ENCODE results near the gene PDZD2. TPM values are rescaled to one million over a fixed set of nuclear protein-coding genes. Genes with fewer than 3 reads are reported as not detected.

Gene PDZD2
- total RNA-seq, 1 donor from 2014 or later: 0.38 TPM

- intact Hi-C loops (cut with micrococcal nuclease): no loop called here
- DNase-seq (no peak), ATAC-seq (ENCODE audit: low read depth) (no peak)
- TF ChIP-seq CTCF (IDR thresholded peaks at IDR 0.05): no peak
- no peaks in the 10 kb centered on the region for H3K36me3 Mint-ChIP-seq (ENCODE audit: low read depth)
- H3K27ac Mint-ChIP-seq: no peak overlapping the region
- H3K27me3 Mint-ChIP-seq: no peaks in the 10 kb centered on the region
- no peaks in the 10 kb centered on the region for H3K9me3 Mint-ChIP-seq
- CTCF ChIA-PET: no interaction called here
- POLR2A ChIA-PET: no interaction called here
- H3K4me1 Mint-ChIP-seq: no peaks in the 10 kb centered on the region
- no peak overlapping the region for H3K4me3 Mint-ChIP-seq
Observed at GRCh38 chr5:31794009-31794408, 155.1 kb downstream of the PDZD2 start.

GRCh38 chr5:31798168-31798567 lies 159.2 kb downstream of the PDZD2 start:
- no peaks in the 10 kb centered on the region for H3K36me3 Mint-ChIP-seq (ENCODE audit: low read depth)
- DNase-seq: no peak
- no peaks in the 10 kb centered on the region for H3K9me3 Mint-ChIP-seq
- no peak overlapping the region for H3K27ac Mint-ChIP-seq
- POLR2A ChIA-PET: no interaction called here
- intact Hi-C loops (cut with micrococcal nuclease): no loop called here
- no peaks in the 10 kb centered on the region for H3K4me1 Mint-ChIP-seq
- no peak for ATAC-seq (ENCODE audit: low read depth)
- no peak overlapping the region for H3K4me3 Mint-ChIP-seq
- peaks cover 4% of the 10 kb centered on the region for H3K27me3 Mint-ChIP-seq
- no peak for TF ChIP-seq CTCF (IDR thresholded peaks at IDR 0.05)
- CTCF ChIA-PET: no interaction called here

- ChIA-PET CTCF (no interaction called here), POLR2A (no interaction called here)
- TF ChIP-seq CTCF (IDR thresholded peaks at IDR 0.05): no peak
- peaks cover 7% of the 10 kb centered on the region for H3K27me3 Mint-ChIP-seq
- H3K36me3 Mint-ChIP-seq (ENCODE audit: low read depth): no peaks in the 10 kb centered on the region
- ATAC-seq (ENCODE audit: low read depth) (no peak), DNase-seq (no peak)
- H3K4me3 Mint-ChIP-seq: no peak overlapping the region
- no peaks in the 10 kb centered on the region for H3K4me1 Mint-ChIP-seq
- H3K9me3 Mint-ChIP-seq: no peaks in the 10 kb centered on the region
- intact Hi-C loops (cut with micrococcal nuclease): no loop called here
- H3K27ac Mint-ChIP-seq: no peak overlapping the region
Observed at GRCh38 chr5:31800351-31800750, 161.4 kb downstream of the PDZD2 start.

GRCh38 chr5:31805785-31806400 lies 167.0 kb downstream of the PDZD2 start:
- H3K4me3 Mint-ChIP-seq: no peak overlapping the region
- no peak overlapping the region for H3K27ac Mint-ChIP-seq
- H3K9me3 Mint-ChIP-seq: no peaks in the 10 kb centered on the region
- POLR2A ChIA-PET: no interaction called here
- H3K27me3 Mint-ChIP-seq: peaks cover 8% of the 10 kb centered on the region
- TF ChIP-seq CTCF (IDR thresholded peaks at IDR 0.05): no peak
- ATAC-seq (ENCODE audit: low read depth): no peak
- no peaks in the 10 kb centered on the region for H3K36me3 Mint-ChIP-seq (ENCODE audit: low read depth)
- H3K4me1 Mint-ChIP-seq: no peaks in the 10 kb centered on the region
- intact Hi-C loops (cut with micrococcal nuclease): loop anchor here (5.0 kb wide), 1 partner anchor 271 kb away; no protein-coding TSS in a partner anchor
- CTCF ChIA-PET: interaction anchor here (1.2 kb wide), 1 partner anchor 19 kb away, joined by 3 read pairs; no protein-coding TSS in a partner anchor
- DNase-seq: no peak

- no peaks in the 10 kb centered on the region for H3K36me3 Mint-ChIP-seq (ENCODE audit: low read depth)
- H3K27ac Mint-ChIP-seq: no peak overlapping the region
- intact Hi-C loops (cut with micrococcal nuclease): loop anchor here (5.0 kb wide), 1 partner anchor 271 kb away; no protein-coding TSS in a partner anchor
- peaks cover 8% of the 10 kb centered on the region for H3K27me3 Mint-ChIP-seq
- no peak for DNase-seq
- no peak overlapping the region for H3K4me3 Mint-ChIP-seq
- H3K4me1 Mint-ChIP-seq: no peaks in the 10 kb centered on the region
- TF ChIP-seq CTCF (IDR thresholded peaks at IDR 0.05): no peak
- CTCF ChIA-PET: no interaction called here
- POLR2A ChIA-PET: no interaction called here
- H3K9me3 Mint-ChIP-seq: no peaks in the 10 kb centered on the region
- no peak for ATAC-seq (ENCODE audit: low read depth)
Observed at GRCh38 chr5:31806561-31806960, 167.6 kb downstream of the PDZD2 start.

Measured in activated B cell treated with CpG ODN at 0.5 μM for 24 hours (primary cell).